Frontal cortex (tissue), 4 donors: Measurements from ENCODE around the gene TOM1. TPM values are rescaled to one million over a fixed set of nuclear protein-coding genes. Genes with fewer than 3 reads are reported as not detected.
"Not testable (repeated sequence)": the region's sequence is repeated elsewhere in the genome, so short reads cannot be mapped to it uniquely, and the experiment has no call there.

Experiments used
- DNase-seq, 2 donors: peaks; one replicate each; pipeline ENCODE4 v3.0.0; 2012; ENCODE audit warnings: low spot score in 2 of 2
- FAIRE-seq: peaks from 2 replicates; lab custom pipeline; 2012; peaks lifted over from hg19 to GRCh38; lab: Jason Lieb, UNC
- total RNA-seq: library from RNA; depleted of rRNA; stranded (reverse); fragments of >200 nt; gene quantifications from one replicate; pipeline ENCODE4 v1.2.3, GENCODE V29; 2014
- donor health status: control.
- donor health status: control.
- donor health status: control.

Gene TOM1
- total RNA-seq, 1 donor from 2014 or later, result 6.9 TPM

DNA sequence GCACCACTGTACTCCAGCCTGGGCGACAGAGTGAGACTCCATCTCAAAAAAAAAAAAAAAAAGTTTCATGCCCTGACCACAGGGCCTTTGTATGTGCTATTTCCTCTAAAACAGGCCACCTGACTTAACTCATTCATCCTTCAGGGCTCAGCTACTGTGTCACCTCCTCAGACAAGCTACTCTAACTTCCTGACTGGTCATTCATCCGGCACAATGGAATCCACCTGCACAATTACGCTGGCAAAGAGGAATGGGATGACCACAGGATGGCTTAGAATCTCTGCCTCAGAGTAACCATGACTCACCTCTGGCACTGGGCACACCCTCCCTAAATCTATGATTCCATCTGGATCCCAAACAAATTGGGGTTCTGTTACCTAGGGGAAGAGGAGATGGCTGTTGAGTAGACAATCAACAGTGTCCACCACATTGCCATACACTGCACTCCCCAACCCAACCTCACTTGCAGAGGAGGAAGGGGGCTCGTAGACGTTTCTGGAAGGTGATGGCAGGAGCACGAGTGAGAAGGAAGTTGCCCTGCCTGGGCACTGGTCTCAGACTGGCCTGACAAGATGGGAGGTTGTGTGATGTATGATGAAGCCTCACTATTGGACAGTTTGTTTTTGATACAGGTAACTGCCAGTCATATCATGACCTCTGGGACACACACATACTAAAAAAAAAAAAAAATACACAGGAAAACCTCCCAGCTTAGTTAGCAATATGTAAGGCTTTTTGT is 58.4 kb downstream of the TOM1 start:
- DNase-seq (no peak), FAIRE-seq (no peak)

DNA sequence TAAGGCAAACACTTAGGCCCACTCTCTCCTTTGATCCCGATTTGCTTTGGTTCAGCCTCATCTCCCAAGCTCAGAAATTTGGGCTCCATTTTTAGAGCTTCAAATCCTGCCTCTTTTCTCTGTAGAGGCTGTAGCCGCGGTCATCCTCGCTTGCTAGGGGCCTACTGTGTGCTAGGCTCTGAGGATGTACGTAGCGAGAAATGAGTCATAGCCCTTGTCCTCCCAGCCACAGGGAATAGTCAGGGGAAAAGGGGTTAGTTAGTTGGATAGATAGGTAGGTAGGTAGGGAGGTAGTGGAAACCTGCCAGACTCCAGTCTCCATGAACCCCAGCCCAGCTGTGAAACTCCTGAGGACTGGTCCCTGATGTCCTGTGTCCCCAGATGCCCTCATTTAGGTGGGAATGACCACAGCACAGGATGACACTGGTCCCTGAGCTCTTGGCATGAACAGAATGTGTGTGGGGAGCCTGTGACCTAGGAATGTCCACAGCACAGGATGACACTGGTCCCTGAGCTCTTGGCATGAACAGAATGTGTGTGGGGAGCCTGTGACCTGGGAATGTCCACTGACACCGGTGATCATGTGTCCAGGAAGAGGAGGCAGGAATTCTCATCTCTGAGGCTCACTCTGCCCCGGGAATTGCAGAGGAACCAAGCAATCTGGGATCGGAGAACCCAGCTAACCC is 59.8 kb downstream of the TOM1 start:
- no peak for FAIRE-seq
- DNase-seq, result no peak

GRCh38 chr22:35361001-35361558 is 61.4 kb downstream of the TOM1 start:
- DNase-seq, result no peak
- FAIRE-seq, result no peak

DNA sequence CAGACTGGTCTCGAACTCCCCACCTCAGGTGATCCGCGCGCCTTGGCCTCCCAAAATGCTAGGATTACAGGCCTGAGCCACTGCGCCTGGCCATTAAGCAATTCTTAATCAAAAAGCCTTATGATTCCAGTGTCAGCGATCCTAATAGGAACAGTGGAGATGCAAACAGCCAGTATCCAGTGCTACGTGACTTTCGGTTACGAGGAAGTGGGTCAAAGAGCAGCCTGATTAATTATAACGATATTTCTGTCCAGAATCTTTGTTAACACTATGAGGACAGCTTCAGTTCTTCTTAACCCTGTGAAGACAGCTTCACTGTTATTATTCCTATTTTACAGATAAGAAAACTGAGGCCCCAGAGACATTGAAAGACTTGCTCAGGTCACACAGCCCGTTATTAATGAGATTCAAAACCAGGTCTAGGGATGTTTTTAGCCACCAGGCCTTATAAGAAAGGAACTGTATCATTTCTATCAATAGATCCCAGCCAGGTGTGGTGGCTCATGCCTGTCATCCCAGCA is 63.9 kb downstream of the TOM1 start:
- DNase-seq (no peak), FAIRE-seq (no peak)

DNA sequence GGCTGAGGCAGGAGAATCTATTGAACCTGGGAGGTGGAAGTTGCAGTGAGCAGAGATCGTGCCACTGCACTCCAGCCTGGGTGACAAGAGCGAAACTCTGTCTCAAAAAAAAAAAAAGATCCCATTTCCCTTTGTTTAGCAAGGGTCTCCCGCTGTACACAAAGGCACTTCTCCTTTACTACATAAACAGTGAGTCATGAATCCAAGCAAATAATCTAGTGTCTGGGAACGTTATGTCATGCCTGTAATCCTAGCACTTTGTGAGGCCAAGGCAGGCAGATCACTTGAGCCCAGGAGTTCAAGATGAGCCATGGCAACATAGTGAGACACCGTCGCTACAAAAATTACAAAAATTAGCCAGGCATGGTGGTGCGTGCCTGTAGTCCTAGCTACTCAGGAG is 64.5 kb downstream of the TOM1 start:
- FAIRE-seq, DNase-seq: not testable (repeated sequence)

DNA sequence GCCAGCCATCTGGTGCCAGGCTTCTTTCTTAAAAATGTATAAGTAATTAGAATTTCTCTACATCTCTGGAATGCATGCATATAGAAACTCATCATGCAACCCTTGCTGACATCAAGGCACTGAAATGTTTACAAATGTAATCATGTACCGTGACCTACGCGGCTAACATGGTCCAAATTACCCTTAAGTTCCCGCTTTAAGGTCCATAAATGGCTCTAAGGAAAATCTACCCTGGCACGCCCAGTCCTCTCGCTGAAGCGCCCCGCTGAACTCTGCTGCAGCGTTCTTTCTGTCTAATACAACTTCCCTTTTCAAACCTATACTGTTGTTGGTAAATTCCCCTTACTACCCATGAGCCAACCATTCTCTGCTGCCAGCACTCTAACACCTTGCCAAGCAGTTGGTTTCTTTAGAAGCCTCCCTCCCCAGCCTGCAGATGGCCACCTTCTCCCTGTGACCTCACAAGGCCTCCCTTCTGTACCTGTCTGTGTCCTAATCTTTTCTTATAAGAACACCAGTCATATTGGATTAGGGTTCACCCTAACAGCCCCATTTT is 67.7 kb downstream of the TOM1 start:
- DNase-seq, result no peak
- no peak for FAIRE-seq

- DNase-seq (no peak), FAIRE-seq (no peak)
Measured at GRCh38 chr22:35368386-35368785, 68.7 kb downstream of the TOM1 start.

- no peak for DNase-seq
Measured at GRCh38 chr22:35369996-35370395, 70.3 kb downstream of the TOM1 start.

GRCh38 chr22:35373781-35374180 is 74.1 kb downstream of the TOM1 start:
- FAIRE-seq, result no peak
- DNase-seq, result no peak

More at GRCh38 chr22:35369996-35370395, 70.3 kb downstream of the TOM1 start:
- FAIRE-seq, result no peak

DNA sequence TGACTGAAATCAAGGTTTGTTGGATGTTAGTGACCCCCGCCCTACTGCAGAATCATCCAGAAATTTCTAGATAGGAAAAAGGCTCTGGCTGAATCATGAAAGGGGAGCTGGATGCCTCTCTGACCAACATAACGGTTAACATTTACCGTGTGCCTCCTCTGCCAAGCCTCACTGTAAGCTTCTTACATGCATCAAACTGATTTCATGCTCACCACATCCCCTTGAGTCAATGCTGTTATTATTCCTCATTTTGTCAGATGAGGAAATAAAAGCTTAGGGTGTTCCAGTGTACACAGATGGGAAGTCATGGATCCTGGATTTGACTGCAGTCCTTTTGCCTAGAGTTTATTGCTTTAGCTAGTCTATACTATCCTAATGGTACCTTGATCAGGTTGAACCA is 75.3 kb downstream of the TOM1 start:
- DNase-seq (no peak), FAIRE-seq (no peak)

GRCh38 chr22:35375526-35375925 is 75.8 kb downstream of the TOM1 start:
- DNase-seq (no peak), FAIRE-seq (no peak)

- DNase-seq (peak; percentile 82 to 83), FAIRE-seq (no peak)
Measured at GRCh38 chr22:35376728-35377472, 77.2 kb downstream of the TOM1 start.

- DNase-seq, result no peak
- no peak for FAIRE-seq
Measured at GRCh38 chr22:35377735-35378134, 78.0 kb downstream of the TOM1 start.

GRCh38 chr22:35378621-35379020 is 78.9 kb downstream of the TOM1 start:
- no peak for DNase-seq
- FAIRE-seq, result no peak

- no peak for DNase-seq
- no peak for FAIRE-seq
Measured at GRCh38 chr22:35379146-35379993, 79.7 kb downstream of the TOM1 start.

DNA sequence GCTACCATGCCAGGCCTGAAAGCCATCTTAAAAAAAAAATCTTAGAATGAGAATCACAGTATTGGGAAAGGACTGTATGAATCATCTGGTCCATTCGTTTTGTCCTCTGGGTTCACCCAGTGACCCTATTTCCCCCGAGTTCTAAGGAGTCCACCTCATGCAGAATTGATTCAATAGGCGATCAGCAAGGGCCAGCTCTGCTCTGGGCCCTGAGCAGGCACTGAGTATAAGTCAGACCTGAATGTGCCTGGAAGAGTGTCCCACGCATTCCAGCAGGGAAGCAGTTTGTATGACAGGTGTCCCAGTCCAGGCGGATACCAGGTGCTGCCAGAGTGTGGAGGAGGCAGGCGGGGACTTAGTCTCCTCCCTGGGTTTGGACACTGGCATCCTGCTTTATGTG is 80.3 kb downstream of the TOM1 start:
- no peak for DNase-seq
- FAIRE-seq, result no peak

DNA sequence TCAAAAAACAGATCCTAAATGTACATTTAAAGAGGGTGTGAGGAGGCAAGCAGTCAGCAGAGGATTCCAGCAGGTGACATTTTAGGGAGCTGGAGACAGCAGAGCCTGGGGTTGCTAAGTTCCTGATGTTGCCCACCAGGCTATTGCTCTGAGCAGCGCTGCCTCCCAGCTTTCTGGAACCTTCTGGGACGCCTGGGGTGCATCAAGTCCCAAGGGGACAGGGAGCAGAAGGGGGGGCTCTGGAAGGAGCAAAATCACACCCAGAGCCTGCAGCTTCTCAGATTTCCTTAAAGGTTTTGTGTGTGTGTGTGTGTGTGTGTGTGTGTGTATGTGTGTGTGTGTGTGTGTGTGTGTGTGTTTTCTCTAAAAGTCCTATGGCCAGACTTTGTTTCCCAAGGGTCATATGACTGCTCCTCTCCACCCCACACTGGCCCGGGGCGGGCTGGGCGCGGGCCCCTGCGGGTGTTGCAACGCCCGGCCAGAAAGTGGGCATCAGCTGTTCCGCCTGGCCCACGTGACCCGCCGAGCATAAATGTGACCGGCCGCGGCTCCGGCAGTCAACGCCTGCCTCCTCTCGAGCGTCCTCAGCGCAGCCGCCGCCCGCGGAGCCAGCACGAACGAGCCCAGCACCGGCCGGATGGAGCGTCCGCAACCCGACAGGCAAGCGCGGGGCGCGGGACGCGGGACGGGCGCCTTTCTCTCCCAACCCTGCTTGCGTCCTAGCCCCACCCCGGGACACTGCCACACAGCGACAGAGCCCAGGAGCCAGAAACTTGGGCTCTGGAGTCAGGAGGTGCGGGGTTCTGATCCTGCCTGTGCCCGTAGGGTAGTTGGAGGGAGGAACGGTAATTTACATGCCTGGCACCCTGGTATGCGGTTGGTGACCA is 81.1 kb downstream of the TOM1 start, which contains the start of gene HMOX1:
Gene HMOX1, plus strand, starts transcription at position 560 of the 887 bp plus-strand sequence. Its CDS starts 78 bp downstream, at position 638.
- FAIRE-seq, result no peak

DNA sequence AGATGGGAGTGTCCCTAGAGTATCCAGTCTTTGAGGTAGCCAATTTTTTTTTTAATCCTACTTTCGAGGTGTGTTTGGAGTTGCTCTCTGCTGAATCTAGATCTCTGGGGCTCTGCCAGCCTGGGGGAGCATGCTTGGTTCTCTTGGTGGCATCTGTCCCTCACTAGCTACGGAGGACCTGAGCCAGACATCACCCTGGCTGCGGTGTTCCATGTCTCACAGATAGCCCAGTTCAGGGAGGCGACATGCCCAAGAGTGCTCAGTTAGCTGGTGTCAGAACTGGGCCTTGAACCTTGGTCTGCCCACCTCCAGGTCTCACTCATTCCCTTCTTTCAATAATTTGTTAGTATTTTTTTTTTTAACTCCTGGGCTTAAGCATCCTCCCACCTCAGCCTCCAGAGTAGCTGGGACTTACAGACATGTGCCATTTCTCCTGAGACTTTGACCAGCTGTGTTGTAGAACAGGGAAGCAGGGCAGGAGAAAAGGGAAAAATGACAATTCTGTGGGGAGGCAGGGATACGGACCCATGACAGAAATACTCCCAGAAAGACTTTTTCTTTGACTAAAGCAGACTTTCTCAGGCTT is 81.8 kb downstream of the TOM1 start:
- FAIRE-seq (no peak), DNase-seq (no peak)

More for the DNA sequence above, 81.1 kb downstream of the TOM1 start, which contains the start of gene HMOX1:
- DNase-seq, result peak; percentile 88 to 93
